GM18873 (cell line): ENCODE measurements around the gene DIS3L2.
"Not testable (repeated sequence)": the region's sequence is repeated elsewhere in the genome, so short reads cannot be mapped to it uniquely, and the experiment has no call there.

Experiments
- ATAC-seq: cut with Tn5 transposase; IDR thresholded peaks from one replicate; pipeline ENCODE4 v1.9.1; 2021; ENCODE audit warnings: mild to moderate bottlenecking, moderate library complexity, moderate number of reproducible peaks; ENCODE audit not compliant: unreplicated experiment, low FRiP score

Gene DIS3L2

DNA sequence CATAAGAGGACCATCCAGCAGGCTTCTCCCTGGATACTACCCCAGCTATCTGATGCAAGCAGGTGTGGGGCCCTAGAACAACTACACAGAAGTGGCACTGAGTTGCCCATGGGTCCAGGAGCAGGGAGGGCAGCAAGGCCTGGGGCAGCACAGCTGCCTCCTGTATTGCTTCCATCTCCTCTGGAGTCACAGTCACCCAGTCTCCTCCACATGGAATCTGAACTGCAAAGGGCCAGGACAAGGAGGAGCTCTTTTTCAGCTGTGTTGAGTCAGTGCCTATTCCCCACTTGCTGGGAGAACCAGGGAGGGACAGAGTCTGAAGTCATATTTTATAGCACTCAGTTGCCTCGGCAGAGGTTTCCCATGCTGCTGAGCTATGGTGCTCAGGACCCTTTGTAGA is 349.2 kb downstream of the DIS3L2 start:
- no peak for ATAC-seq

- not testable (repeated sequence) for ATAC-seq
Observed at GRCh38 chr2:232313645-232314044, 352.1 kb downstream of the DIS3L2 start.

DNA sequence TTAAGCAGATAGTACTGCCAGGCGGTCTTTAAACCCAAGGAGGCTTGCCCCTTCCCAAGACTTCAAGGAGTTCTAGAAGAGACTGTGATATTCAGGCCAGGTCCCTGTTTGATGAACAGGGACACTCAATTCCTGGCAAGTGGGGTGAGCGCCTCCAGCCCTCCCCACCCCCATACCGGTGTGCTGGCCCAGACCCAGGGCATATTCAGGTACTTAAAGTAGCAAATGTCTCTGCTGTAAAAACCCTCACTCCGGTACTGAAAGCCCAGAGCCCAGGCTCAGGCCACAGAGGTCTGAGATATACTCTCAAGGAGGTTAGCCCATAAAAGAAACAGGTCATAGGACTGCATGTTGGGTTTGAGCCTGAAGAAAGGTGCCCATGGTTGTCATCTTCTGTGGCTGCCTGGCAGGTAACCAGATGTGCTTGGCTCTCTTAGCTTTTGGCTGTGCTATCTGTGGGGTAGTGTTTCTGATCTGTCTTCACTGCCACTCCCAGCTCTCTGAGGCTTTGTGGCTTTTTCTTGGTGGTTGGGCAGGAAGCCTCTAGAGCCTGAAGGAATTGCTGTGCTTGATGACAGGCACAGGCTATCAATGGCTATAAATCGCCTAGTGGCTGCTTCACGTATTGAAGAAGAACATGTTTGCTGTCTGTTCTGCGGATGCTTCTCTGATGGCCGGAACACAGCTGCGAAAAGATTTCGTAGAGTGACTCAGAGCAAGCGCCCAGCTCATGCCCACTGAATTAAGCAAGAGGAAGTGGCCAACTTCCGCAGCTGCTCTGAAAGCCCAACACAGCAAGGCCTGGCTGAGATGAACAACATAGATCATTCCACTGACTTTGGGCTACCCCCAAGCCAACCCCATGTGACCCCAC is 353.8 kb downstream of the DIS3L2 start:
- ATAC-seq = peak; percentile 72

DNA sequence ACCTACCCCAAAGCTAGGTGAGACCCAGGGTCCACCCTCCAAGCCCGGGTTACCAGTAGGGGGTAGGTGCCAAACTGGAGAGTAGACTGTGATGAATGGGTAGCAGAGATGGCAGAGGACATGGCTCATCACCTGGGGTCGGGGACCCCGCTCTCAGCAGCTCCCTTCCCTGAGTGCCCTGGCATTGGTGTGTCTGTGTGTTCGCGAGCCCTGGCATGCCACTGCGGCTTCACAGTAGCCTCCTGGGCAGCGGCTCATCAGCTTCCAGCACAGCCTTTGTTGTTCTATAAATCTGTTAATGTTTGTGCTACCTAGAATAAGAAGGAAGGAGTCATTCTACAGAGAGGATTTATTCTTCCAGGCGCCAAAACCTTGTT is 354.4 kb downstream of the DIS3L2 start:
- ATAC-seq = no peak

- ATAC-seq = no peak
Observed at GRCh38 chr2:232316461-232317330, 355.2 kb downstream of the DIS3L2 start.

GRCh38 chr2:232318169-232318855 is 356.8 kb downstream of the DIS3L2 start:
- ATAC-seq = no peak

DNA sequence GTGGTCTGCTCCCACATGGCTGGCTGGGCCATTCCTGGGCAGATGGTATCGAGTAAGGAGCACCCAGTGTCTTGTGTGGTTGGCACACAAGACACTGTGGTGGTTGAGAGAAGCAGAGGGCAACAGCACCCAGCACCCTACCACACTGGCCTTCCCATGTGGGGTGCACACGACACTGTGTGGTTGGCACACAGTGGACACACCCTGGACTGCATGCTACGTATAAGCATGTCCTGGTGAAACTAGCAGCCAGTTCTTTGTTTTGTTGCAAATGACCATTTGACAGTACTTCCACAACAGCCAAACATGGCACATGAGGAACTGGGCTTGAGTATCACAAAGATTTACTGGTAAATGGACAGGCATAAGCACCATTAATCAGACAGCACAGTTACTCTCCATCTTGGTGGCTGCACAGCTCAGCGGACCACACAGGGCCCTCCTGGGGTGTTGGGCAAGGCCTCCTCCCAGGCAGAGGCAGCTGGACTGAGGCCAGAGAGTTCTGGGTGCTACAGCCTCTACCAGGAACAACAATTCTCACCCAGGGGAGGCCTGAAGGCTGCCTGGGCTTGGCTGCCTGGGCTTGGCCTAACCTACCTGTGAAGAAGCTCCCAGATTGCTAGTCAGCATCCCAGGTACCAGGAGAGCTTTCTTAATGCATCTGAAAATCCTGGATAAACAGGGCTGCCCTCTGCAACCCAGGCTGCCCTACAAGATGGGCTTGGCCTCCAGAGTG is 357.7 kb downstream of the DIS3L2 start:
- no peak for ATAC-seq

- no peak for ATAC-seq
Observed at GRCh38 chr2:232319803-232320442, 358.4 kb downstream of the DIS3L2 start.

GRCh38 chr2:232320443-232320803 is 358.9 kb downstream of the DIS3L2 start:
- ATAC-seq = no peak

DNA sequence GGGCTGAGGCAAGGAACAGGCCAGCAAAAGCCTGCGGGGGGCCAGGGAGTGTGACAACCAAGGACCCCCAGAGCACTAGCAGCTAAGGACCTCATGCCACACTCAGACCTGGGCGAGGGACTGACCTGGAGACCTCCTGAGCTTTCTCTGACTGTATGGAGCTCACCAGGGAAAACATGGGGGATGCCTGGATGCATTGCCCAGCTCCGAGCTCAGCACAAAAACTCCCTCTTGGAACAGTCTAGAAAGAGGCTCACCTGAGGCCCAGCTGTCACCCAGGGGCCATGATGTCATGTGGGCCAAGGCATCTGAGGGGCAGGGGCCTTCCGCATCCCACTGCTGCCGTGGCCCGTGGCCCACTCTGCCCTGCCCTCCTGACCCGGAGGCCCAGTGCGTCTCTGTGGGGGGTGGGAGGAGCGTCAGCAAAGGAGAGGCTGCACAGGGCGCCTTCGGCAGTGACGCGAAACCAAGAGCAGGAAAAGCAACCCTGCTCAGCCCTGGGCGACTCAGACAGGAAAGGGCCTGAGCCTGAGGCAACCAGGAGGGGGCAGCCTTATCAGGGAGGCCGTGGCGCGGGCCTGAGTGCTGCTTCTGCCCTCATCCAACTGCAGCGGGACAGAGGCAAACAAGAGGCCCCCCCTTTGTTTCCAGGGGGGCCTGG is 359.8 kb downstream of the DIS3L2 start:
- no peak for ATAC-seq

DNA sequence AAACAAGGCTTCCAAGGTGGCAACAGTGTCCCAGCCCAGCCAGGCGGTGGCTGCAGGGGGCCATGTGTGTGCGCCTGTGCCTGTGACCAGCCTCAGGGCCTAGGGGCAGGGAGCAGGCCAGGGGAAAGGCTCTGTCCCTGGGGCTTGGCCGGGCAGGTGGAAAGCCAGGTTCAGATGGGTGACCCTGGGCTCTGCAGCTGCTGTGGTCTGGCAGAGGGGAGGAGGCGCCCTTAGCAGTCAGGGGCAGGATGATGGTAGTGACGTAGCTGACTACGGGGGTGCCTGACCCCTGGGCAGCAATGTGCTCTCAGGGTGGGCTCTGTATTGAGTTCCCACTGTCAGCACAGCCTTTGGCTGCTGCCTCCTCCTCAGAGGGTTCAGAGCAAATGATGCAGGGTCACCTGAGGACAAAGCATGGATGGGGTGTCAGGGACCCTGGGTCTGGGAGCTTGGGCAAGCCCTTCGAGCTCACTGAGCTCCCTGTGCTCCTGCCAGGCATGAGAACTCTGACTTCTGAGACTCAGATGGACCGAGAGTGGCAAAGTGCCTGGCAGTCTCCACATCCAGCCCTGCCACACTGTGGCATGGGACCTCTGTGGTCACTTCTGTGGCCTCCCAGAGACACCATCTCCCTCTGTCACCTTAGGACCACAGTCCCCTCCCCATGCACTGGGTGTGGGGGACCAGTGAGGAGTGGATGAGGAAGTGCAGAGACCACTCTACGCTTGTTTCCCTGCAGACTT is 360.5 kb downstream of the DIS3L2 start:
- ATAC-seq = no peak

DNA sequence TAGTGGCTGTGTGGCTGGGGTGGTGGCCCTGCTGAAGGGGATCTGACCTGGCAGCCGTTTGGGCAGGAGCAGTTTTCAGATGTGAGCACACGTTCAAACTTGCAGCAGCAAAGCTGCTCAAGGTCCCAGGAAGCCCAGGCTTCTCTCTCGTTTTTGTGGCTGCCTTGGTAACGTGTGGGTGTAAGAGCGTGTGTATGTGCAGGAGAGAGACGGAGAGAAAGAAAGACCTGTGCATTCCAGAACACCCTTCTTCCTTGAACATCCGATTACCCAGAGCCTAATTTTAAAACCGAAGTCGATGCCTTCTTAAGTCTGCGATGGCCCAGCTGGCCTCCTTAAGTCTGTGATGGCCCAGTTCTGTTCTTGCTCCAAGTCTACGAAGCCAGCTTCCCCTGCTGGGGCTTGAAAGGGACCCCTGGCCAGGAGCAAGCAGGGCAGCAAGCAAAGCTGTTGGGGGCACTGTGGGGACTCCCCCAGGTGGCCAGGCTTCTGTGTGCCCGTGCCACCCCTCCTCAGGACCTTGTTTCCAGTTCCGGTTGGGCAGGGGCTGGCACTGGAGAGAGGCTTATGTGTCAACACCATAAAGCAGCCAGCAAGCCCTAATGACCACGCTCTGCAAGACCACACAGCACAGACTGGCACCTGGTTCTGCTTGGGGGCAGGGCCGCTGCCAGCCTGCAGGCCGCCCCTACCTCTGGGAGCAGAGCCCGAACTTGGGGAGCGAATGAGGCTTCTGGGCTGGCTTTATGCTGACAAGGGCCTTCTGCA is 361.2 kb downstream of the DIS3L2 start:
- ATAC-seq = no peak

- ATAC-seq = no peak
Observed at GRCh38 chr2:232323328-232323650, 361.8 kb downstream of the DIS3L2 start.

- not testable (repeated sequence) for ATAC-seq
Observed at GRCh38 chr2:232323967-232324366, 362.5 kb downstream of the DIS3L2 start.

GRCh38 chr2:232324778-232325177 is 363.3 kb downstream of the DIS3L2 start:
- no peak for ATAC-seq

GRCh38 chr2:232325324-232326273 is 364.1 kb downstream of the DIS3L2 start:
- ATAC-seq = no peak
